Ishikawa (cell line): ENCODE measurements around the gene SSU72.
A peak's percentile ranks its signal among the peaks of the same experiment; 100 is the strongest.

ENCODE experiments used
- CEBPB ChIP-seq: IDR thresholded peaks from 2 replicates; pipeline ENCODE4 v1.6.1; 2012
- CREB1 ChIP-seq: IDR thresholded peaks from 2 replicates; pipeline ENCODE4 v1.6.1; 2012; ENCODE audit warnings: low read depth
- EGR1 ChIP-seq: IDR thresholded peaks from 2 replicates; pipeline ENCODE4 v1.6.1; 2012
- EP300 ChIP-seq: IDR thresholded peaks from 2 replicates; pipeline ENCODE4 v1.6.1; 2012; ENCODE audit warnings: borderline replicate concordance
- FOXM1 ChIP-seq: IDR thresholded peaks from 2 replicates; pipeline ENCODE4 v1.6.1; 2012; ENCODE audit warnings: low read depth, borderline replicate concordance
- NFIC ChIP-seq: IDR thresholded peaks from 2 replicates; pipeline ENCODE4 v1.6.1; 2012
- RAD21 ChIP-seq: IDR thresholded peaks from 2 replicates; pipeline ENCODE4 v1.6.1; 2012; ENCODE audit warnings: low read depth
- REST ChIP-seq: IDR thresholded peaks from 2 replicates; pipeline ENCODE4 v1.6.1; 2012; ENCODE audit warnings: low read depth, mild to moderate bottlenecking
- TAF1 ChIP-seq: IDR thresholded peaks from 2 replicates; pipeline ENCODE4 v1.6.1; 2012; ENCODE audit warnings: low read depth, mild to moderate bottlenecking
- TCF12 ChIP-seq: IDR thresholded peaks from 2 replicates; pipeline ENCODE4 v1.6.1; 2012; ENCODE audit warnings: low read depth
- TEAD4 ChIP-seq: IDR thresholded peaks from 2 replicates; pipeline ENCODE4 v1.6.1; 2012
- USF1 ChIP-seq: IDR thresholded peaks from 2 replicates; pipeline ENCODE4 v1.6.1; 2012
- YY1 ChIP-seq: IDR thresholded peaks from 2 replicates; pipeline ENCODE4 v1.6.1; 2012; ENCODE audit warnings: low read depth
- ZBTB7A ChIP-seq: IDR thresholded peaks from 2 replicates; pipeline ENCODE4 v1.6.1; 2012; ENCODE audit warnings: low read depth
- TF ChIP-seq, protein P1 (sequence below): IDR thresholded peaks from 2 replicates; pipeline ENCODE4 v1.6.1; 2012

Gene SSU72

DNA sequence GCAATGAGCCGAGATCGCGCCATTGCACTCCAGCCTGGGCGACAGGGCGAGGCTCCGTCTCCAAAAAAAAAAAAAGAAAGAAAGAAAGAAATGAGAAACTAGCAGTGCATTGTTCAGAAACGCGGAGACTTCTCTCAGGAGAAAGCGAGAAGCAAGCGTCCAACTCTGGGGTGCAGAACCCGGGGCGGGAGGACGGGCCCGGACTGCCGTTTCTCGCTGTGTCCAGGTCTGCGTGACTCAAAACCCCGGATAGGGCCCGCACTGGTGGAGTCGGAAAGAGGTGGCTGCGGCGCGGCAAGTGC, 40.2 kb upstream of the SSU72 start:
- TF ChIP-seq RAD21: no peak
- peak; percentile 9; the same call in 1 of the 2 replicates for TF ChIP-seq TAF1
- TF ChIP-seq YY1: no peak
- no peak for TF ChIP-seq REST
- no peak for TF ChIP-seq CREB1
- TF ChIP-seq CEBPB: no peak

DNA sequence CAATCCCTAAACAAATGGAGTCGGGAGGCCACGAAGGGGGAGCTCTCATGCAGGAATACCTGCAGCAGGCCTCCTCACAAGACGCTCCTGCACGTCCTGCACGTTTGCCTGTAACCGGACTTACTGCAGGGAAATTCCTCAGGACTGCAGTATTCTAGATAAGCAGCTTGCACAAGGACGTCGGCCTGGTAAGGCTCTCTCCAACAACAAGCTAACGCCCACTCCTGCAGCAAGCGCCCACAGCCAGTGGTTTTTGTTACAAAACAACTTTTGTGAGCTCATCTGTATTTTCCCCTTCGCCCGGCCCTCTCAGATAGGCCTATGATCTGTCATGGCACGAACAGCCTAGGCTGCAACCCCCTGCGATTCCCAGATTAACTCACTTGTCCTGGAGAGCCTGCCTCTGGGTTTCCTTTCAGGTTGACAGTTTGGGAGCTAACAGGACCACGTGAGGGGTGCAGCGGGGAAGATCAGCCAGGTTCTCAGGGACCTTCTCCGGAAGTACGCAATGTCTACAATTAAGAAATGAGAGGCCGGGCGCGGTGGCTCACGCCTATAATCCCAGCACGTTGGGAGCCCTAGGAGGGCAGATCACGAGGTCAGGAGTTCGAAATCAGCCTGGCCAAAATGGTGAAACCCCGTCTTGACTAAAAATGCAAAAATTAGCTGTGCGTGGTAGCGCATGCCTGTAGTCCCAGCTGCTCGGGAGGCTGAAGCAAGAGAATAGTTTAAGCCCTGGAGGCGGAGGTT, 39.7 kb upstream of the SSU72 start:
- TF ChIP-seq CREB1: no peak
- no peak for TF ChIP-seq TCF12
- no peak for TF ChIP-seq TAF1
- no peak for TF ChIP-seq TEAD4
- TF ChIP-seq USF1: no peak
- TF ChIP-seq, protein P1, sequence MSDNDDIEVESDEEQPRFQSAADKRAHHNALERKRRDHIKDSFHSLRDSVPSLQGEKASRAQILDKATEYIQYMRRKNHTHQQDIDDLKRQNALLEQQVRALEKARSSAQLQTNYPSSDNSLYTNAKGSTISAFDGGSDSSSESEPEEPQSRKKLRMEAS: no peak
- no peak for TF ChIP-seq FOXM1
- TF ChIP-seq CEBPB: no peak
- no peak for TF ChIP-seq YY1
- TF ChIP-seq ZBTB7A: no peak
- no peak for TF ChIP-seq RAD21
- TF ChIP-seq NFIC: no peak

DNA sequence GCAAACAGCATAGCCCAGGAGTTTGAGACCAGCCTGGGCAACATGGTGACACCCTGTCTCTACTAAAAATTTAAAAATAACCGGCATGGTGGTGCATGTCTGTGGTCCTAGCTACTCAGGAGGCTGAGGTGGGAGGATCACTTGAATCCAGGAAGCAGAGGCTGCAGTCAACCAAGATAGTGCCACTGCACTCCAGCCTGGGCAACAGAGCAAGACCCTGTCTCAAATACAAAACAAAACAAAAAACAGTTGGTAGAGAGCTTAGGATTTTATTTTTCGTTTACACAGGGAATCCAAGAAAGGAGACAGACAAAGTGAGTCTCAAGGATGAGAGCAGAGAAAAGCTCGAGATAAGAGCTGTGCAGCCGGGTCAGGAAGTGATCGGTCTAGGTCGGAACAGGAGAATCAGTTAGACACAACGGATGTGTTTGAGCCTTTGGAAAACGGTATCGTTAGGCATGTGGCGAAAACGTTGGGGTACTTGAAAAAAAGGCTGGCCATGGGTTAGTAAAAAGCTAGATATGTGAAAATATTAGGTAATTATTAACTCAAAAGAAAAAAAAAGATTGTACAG, 38.9 kb upstream of the SSU72 start:
- TF ChIP-seq CEBPB (no peak), EP300 (no peak), YY1 (no peak), FOXM1 (no peak), NFIC (no peak), TCF12 (no peak), REST (no peak), ZBTB7A (no peak), RAD21 (no peak), TAF1 (no peak)
- TF ChIP-seq, protein P1: no peak

DNA sequence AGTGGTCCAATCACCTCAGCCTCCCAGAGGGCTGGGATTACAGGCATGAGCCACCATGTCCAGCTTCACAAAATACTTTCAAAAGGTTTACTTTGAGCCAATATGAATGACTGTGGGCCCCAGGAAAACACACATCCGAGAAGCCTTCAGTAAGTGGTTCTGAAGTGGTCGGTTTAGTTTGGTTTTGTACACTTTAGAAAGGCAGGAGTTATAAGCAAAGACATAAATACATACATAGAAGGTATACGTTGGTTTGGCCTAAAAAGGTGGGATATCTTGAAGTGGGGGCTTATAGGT, 37.4 kb upstream of the SSU72 start:
- no peak for TF ChIP-seq YY1
- TF ChIP-seq ZBTB7A: no peak
- TF ChIP-seq TCF12: no peak
- no peak for TF ChIP-seq TEAD4
- TF ChIP-seq EGR1: no peak
- no peak for TF ChIP-seq EP300
- TF ChIP-seq CREB1: no peak
- no peak for TF ChIP-seq NFIC
- no peak for TF ChIP-seq CEBPB
- TF ChIP-seq TAF1: no peak
- no peak for TF ChIP-seq USF1

DNA sequence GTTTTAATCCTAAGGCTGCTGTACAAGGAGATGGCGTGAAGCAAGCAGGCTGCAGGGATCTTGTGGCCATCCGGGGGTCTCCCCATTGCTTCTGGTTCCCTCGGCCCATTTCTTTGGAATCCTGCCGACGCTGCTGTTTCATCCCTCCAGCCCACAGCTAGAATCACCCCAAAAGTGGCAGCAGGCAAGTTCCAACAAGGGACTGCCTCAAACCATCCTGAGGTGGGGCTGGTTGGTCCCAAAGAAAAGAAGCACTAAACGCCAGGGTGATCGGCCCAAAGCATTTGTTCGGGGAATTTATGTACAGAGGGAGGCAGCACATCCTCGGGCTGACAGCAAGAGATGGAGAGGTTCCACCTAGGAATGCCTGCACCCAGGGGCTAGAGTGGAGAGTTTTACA, 36.1 kb upstream of the SSU72 start:
- TF ChIP-seq ZBTB7A: no peak
- TF ChIP-seq TAF1: no peak
- no peak for TF ChIP-seq REST
- TF ChIP-seq NFIC: no peak
- TF ChIP-seq TEAD4: no peak
